GM18517 (cell line): ENCODE results near the gene CHID1.

Experiments
- ATAC-seq: cut with Tn5 transposase; IDR thresholded peaks from one replicate; pipeline ENCODE4 v1.9.1; 2021; ENCODE audit warnings: mild to moderate bottlenecking, moderate library complexity; ENCODE audit not compliant: unreplicated experiment

Gene CHID1

DNA sequence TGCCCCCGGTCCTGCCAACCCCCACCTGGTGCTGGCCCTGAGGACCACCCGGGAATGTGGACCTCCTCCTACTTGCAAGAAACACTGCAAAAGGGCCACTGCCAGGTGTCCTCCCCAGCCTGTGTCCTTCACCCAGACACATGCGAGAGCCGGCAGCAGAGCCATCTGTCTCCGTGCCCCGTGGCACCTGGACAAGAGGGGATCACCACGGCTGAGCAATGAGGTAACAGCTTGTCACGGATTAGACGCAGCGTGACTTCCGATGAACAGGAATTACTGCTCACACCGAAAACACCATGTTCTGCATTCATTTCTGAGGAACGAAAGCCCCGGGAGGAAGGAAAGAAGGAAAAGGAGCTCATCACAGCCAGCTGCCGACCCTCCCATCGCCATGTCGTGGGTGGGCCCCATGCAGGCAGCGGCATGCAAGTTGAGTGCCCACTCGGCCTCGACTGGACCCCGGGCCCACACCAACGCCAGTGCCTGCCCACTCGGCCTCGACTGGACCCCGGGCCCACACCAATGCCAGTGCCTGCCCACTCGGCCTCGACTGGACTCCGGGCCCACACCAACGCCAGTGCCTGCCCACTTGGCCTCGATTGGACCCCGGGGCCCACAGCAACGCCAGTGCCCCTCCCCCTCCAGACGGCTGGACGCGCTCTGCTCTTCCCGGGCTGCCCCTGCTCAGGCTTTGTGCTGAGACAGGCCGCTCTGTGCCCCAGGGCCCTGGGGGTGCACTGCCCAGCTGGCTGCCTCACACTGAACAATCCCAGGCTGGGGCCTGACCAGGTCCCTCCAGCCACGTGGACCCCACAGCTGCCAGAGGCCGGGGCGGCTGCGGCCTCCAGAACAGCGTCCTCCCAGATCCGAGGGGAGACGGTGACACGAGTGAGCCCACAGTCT lies 22.0 kb downstream of the CHID1 start:
- no peak for ATAC-seq

DNA sequence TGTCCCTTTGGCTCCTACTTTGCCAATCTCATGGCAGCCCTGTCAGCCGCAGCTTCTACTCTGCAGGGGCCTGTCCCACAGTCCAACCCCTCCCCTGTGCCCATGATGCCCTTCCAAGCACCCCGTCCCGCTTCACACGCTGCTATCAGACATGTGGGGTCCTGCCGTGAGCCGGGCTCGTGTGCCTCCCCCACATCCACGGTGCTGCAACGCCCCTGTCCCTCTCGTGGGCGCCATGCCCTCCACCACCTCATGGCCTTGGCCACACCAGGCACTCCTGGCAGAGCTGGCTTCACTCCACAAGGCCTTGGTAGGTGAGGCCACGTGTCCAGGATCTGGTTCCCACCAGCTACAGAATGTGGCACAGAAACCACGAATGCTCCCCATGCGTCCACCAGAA lies 23.0 kb downstream of the CHID1 start:
- ATAC-seq, result no peak

- no peak for ATAC-seq
Measured at GRCh38 chr11:886568-886967, 24.0 kb downstream of the CHID1 start.

GRCh38 chr11:884578-885070 lies 26.0 kb downstream of the CHID1 start:
- ATAC-seq, result no peak

DNA sequence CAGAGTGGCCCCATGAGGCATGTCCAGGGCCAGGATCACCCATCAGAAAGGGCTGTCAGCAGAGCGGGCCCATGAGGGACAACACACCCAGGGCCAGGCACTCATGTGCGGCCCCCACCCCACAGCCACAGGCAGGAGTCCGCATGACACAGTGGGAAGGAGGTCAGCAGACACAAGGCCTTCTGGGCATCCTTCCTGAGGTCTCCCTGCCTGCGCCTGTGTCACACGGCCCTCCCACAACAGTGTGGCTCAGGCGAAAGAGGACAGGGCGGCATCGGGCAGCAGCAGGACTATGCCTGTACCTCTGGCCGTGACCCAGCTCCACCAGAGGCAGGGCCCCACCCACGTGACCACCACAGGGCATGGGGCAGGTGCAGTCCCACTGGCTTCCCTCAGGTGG lies 27.1 kb downstream of the CHID1 start:
- ATAC-seq, result no peak

DNA sequence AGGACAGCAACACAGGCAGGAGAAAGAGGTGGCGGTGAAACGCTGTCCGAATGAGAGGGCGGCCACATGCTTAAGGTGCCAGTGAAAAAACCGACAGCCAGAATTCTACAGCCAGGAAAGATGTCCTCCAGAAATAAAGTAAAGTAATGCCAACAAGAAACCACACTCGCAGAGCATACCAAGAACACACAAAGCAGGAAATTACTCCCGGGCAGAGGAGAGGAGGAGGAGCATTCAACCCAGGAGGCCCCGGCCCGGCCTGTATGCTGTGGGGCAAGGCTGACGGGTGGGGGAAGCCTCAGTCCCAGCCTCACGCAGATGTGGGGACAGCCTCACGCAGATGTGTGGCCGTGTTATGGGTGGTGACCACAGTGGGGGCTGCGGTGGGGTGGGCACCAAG lies 28.0 kb downstream of the CHID1 start:
- no peak for ATAC-seq

GRCh38 chr11:880447-880846 lies 30.2 kb downstream of the CHID1 start:
- no peak for ATAC-seq

- ATAC-seq, result no peak
Measured at GRCh38 chr11:877565-877964, 33.0 kb downstream of the CHID1 start.

DNA sequence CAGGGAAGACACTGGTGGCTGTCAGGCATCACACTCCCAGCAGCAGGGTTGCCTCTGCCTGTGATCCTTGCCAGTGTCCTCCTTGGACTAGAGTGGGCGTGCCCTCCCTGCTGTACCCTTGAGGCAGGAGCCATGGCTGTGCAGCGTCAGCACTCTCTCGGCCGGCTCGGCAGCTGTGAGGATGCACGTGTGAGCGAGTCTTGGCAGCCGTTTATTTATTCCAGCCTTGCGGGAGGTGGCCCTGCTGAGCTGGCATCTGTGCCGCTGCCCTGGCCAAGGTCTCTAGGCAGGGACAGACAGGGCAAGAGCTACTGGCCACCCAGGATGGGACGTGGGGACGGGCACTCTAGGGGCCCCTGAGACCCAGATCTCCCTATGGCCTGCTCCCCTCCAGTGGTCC lies 34.1 kb downstream of the CHID1 start:
- no peak for ATAC-seq

DNA sequence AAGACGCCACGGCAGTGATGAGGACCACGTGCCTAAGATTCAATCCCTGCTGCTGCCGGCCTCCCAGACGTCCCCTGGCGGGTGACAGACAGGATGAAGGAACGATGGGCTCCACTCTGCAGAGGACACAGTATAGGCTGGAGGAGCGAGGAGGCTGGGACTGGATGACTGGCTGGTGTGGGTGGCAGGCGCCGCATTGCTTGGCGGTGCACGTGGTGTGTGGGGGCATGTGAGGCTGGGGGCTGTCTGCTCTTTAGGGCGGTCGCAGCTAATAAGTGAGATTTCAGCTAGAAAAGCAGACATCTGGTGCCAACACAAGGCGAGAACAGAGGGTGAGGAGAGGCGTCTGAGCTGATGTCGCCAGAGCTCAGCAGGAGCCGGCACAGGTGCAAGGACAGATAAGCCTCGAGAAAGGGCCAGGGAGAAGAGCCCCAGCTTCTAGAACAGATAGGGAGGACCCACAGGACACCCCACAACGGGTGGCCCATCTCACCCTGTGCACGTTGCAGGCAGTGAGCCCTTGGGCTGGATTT lies 34.8 kb downstream of the CHID1 start:
- no peak for ATAC-seq

DNA sequence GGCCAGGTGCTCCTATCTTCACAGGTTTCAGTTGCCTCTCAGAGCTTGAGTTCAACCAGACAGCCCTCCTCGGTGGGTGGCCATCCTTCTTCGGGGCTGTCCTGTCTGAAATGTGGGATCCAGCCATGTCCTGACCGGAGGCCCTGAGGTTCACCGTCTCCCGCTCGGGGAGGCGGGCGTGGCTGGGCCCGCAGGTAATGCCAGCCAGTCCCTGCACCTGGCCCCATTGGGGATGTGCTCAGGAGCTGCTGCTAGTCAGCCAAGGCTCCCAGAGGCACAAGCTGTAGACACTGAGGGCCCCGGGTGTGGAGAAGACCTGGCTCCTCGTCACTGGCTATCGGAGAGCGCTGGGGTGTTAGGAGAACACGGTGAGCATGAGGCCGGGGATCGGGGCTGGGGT lies 35.4 kb downstream of the CHID1 start:
- ATAC-seq, result no peak

- no peak for ATAC-seq
Measured at GRCh38 chr11:873706-874105, 36.9 kb downstream of the CHID1 start.

- ATAC-seq, result no peak
Measured at GRCh38 chr11:872799-873198, 37.8 kb downstream of the CHID1 start.

- ATAC-seq, result no peak
Measured at GRCh38 chr11:871472-871871, 39.1 kb downstream of the CHID1 start.

GRCh38 chr11:870418-870817 lies 40.2 kb downstream of the CHID1 start:
- ATAC-seq, result no peak

- ATAC-seq, result no peak
Measured at GRCh38 chr11:870127-870413, 40.5 kb downstream of the CHID1 start.

DNA sequence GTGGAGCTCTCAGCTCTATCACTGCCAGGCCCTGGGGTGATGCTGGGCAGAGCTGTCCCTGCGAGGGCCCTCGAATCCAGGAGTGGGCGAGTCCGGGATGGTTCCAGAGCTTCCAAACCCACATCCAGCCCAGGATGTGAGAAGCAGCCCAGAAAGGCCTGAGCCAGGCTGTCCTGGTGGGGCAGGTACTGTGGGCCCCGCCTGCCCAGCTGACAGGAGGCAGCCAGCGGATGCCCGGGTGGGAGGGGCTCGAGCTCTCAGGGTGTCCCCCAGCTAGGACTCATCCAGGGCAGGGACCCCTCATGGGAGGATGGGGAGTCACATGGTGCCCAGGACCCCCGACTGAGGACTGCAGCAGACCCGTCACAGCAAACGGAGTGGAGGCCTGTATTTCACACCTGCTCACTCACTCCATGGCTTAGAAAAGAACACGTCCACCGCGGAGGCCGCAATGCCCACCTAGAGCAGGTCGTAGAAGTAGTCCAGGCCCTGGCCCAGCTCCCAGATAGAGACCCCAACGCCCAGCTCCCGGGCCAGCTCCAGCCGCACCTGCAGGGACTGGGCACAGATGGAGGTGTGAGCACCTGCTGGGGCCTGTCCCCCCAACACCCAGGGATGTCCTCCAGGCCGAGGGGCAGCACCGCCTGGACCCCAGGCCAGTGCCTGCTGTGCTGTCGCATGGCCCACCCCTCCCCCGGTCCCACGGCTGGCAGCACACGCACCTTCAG lies 41.0 kb downstream of the CHID1 start:
- no peak for ATAC-seq

DNA sequence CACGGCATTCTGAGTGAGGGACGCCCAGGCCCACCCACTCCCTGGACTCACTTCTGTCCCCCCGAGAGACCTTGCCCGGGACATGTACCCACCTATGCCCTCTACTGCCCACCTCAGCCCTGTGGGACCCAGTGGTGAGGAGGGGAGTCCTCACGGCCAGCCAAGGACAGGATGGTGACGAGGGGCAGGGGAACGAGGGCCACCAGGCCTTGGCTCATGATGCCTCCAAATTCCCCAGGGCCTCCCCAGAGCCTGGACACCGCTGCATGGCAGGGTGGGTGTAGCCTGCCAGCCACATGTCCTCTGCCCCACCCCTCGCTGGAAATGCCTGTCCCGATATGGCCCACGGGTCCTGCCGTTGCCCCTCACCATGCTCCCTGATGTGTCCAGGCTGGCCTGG lies 41.8 kb downstream of the CHID1 start:
- no peak for ATAC-seq

- ATAC-seq, result no peak
Measured at GRCh38 chr11:868394-868793, 42.2 kb downstream of the CHID1 start.

DNA sequence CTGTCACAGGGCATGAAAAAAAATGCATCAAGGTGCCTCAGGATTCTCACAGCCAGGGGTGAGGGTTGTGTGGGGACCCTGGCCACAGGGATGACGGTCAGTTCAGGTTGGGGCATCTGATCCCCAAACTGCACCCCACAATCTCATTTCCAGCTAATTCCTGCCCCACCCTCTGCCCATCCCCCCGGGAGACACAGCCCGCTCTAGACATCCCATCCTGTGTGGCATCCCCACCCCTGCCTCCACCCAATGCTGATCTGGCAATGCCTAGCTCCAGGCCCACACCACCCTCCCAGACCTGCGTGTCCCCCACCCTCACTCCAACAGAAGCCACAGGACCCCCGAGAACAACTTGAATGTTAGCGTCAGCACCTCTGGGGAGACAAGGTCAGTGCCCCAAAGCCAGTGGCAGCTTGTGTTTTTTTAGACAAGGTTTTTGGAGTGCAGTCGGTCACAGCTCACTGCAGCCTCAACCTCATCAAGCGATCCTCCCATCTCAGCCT lies 42.7 kb downstream of the CHID1 start:
- no peak for ATAC-seq

DNA sequence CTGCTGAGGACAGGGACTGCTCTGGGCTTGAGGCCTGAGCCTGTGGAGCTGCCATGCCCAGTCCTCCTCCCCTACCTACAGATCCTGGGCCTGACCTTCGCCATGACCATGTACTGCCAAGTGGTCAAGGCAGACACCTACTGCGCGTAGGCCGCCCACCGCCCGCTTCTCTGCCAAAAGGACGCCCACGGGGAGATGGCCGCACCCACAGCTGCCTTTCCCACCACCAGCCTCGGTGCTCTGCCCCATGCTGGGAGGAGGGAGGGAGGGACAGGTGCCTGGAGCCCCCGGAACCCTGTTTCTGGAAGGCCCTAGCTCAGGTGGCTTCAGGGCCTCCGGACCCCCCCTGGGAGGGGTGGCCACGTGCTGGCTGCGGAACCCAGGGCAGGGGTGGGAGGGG lies 44.1 kb downstream of the CHID1 start:
- no peak for ATAC-seq
